Measurements from ENCODE around the gene PCDHA8. TPM values are rescaled to one million over a fixed set of nuclear protein-coding genes. Genes with fewer than 3 reads are reported as not detected.
"Not testable (repeated sequence)": the region's sequence is repeated elsewhere in the genome, so short reads cannot be mapped to it uniquely, and the experiment has no call there.

Gene PCDHA8
- polyA plus RNA-seq, 1 donor from 2014 or later: 0.66 TPM

GRCh38 chr5:140795259-140795641 is 45.7 kb upstream of the PCDHA8 start:
- Histone ChIP-seq H2AFZ (ENCODE audit: low read depth, low read length) (no peak overlapping the region), H3K27me3 (ENCODE audit: insufficient read depth, low read depth, low read length) (no peaks in the 10 kb centered on the region), H3K79me2 (replicated peaks; ENCODE audit: insufficient read depth, low read length) (peaks cover 5% of the 10 kb centered on the region), H3K4me3 (ENCODE audit: low read length) (peak overlapping the region; percentile 59), H3K27ac (ENCODE audit: low read length) (peak overlapping the region; percentile 58), H3F3A (ENCODE audit: insufficient read depth, low read length, poor library complexity, severe bottlenecking) (no peaks in the 10 kb centered on the region), H4K20me1 (ENCODE audit: insufficient read depth) (no peaks in the 10 kb centered on the region), H3K9ac (ENCODE audit: low read length) (peak overlapping the region; percentile 52), H3K9me3 (ENCODE audit: low read length) (peaks cover 64% of the 10 kb centered on the region), H3K36me3 (ENCODE audit: insufficient read depth, low read length) (peaks cover 19% of the 10 kb centered on the region), H3K9me2 (ENCODE audit: insufficient read depth, low read length) (no peaks in the 10 kb centered on the region), H3K4me2 (ENCODE audit: low read length) (no peak overlapping the region)
- TF ChIP-seq POLR2AphosphoS5 (IDR thresholded peaks at IDR 0.05) (no peak), CTCF (IDR thresholded peaks at IDR 0.05; ENCODE audit: poor library complexity, severe bottlenecking) (peak; percentile 28)

GRCh38 chr5:140796072-140796717 is 44.8 kb upstream of the PCDHA8 start:
- not testable (repeated sequence) for H3F3A ChIP-seq (ENCODE audit: insufficient read depth, low read length, poor library complexity, severe bottlenecking); H3K79me2 ChIP-seq (replicated peaks; ENCODE audit: insufficient read depth, low read length); H3K4me2 ChIP-seq (ENCODE audit: low read length); H3K27me3 ChIP-seq (ENCODE audit: insufficient read depth, low read depth, low read length); H3K9ac ChIP-seq (ENCODE audit: low read length); H4K20me1 ChIP-seq (ENCODE audit: insufficient read depth); H2AFZ ChIP-seq (ENCODE audit: low read depth, low read length); H3K9me2 ChIP-seq (ENCODE audit: insufficient read depth, low read length); H3K27ac ChIP-seq (ENCODE audit: low read length)
- Histone ChIP-seq H3K9me3 (ENCODE audit: low read length) (peaks cover 69% of the 10 kb centered on the region), H3K4me3 (ENCODE audit: low read length) (peak overlapping the region; percentile 59), H3K36me3 (ENCODE audit: insufficient read depth, low read length) (peaks cover 22% of the 10 kb centered on the region)

GRCh38 chr5:140796718-140797095 is 44.3 kb upstream of the PCDHA8 start:
- H3K9me3 ChIP-seq (ENCODE audit: low read length): peaks cover 71% of the 10 kb centered on the region
- H3K27ac ChIP-seq (ENCODE audit: low read length): no peak overlapping the region
- H4K20me1 ChIP-seq (ENCODE audit: insufficient read depth): no peaks in the 10 kb centered on the region
- H3K27me3 ChIP-seq (ENCODE audit: insufficient read depth, low read depth, low read length): no peaks in the 10 kb centered on the region
- H3F3A ChIP-seq (ENCODE audit: insufficient read depth, low read length, poor library complexity, severe bottlenecking): no peaks in the 10 kb centered on the region
- no peak for TF ChIP-seq CTCF (IDR thresholded peaks at IDR 0.05; ENCODE audit: poor library complexity, severe bottlenecking)
- TF ChIP-seq TAF1 (IDR thresholded peaks at IDR 0.05; ENCODE audit: low read depth): no peak
- TF ChIP-seq MXI1 (conservative IDR thresholded peaks at IDR 0.05; ENCODE audit: poor library complexity, severe bottlenecking): no peak
- no peak for TF ChIP-seq EP300 (conservative IDR thresholded peaks at IDR 0.05; ENCODE audit: poor library complexity, severe bottlenecking)
- no peak for TF ChIP-seq EZH2 (IDR thresholded peaks at IDR 0.05; ENCODE audit: borderline replicate concordance, insufficient read depth, low read length, poor library complexity, severe bottlenecking)
- no peak for TF ChIP-seq RAD21 (conservative IDR thresholded peaks at IDR 0.05)
- TF ChIP-seq POLR2AphosphoS5 (IDR thresholded peaks at IDR 0.05): no peak
- no peak for TF ChIP-seq REST (IDR thresholded peaks at IDR 0.05; ENCODE audit: borderline replicate concordance)
- no peak for TF ChIP-seq SMC3 (conservative IDR thresholded peaks at IDR 0.05; ENCODE audit: poor library complexity)
- H3K36me3 ChIP-seq (ENCODE audit: insufficient read depth, low read length): peaks cover 26% of the 10 kb centered on the region
- H3K79me2 ChIP-seq (replicated peaks; ENCODE audit: insufficient read depth, low read length): peaks cover 5% of the 10 kb centered on the region
- no peak overlapping the region for H2AFZ ChIP-seq (ENCODE audit: low read depth, low read length)
- H3K4me3 ChIP-seq (ENCODE audit: low read length): peak overlapping the region; percentile 59
- H3K9ac ChIP-seq (ENCODE audit: low read length): no peak overlapping the region
- H3K4me2 ChIP-seq (ENCODE audit: low read length): no peak overlapping the region
- no peaks in the 10 kb centered on the region for H3K9me2 ChIP-seq (ENCODE audit: insufficient read depth, low read length)
